PC-3 (cell line): ENCODE data around the gene ANTXR1. TPM values are rescaled to one million over a fixed set of nuclear protein-coding genes. Genes with fewer than 3 reads are reported as not detected.

Source experiments
- ATAC-seq: fragments of 200-7000 bp; cut with Tn5 transposase; 2 replicates; pipeline ENCODE4 v1.9.1; 2020; ENCODE audit warnings: mild to moderate bottlenecking, moderate library complexity
- BruUV-seq: library from RNA; stranded (reverse); fragments of 400-500 nt; replicated peaks from 2 replicates; lab custom pipeline; 2021; lab: Mats Ljungman, UMichigan
- CTCF ChIA-PET: fragments of 300-600 bp; sonication (Branson Sonifier 250); formaldehyde crosslinking; loops from one replicate; lab custom pipeline; 2022; ENCODE audit warnings: antibody characterized with exemption; lab: Charles Lee
- POLR2A ChIA-PET: fragments of 300-600 bp; sonication (Branson Sonifier 250); formaldehyde crosslinking; loops from one replicate; lab custom pipeline; 2022; ENCODE audit warnings: antibody characterized with exemption; ENCODE audit not compliant: unreplicated experiment; lab: Charles Lee
- DNase-seq: peaks from one replicate; pipeline ENCODE4 v3.0.0-alpha.2; 2015
- H2AFZ ChIP-seq: fragments of 300-600 bp; sonication (generic); 2 replicates; pipeline ENCODE4 v1.6.0; 2016; ENCODE audit warnings: antibody characterized with exemption, low read length
- H3F3A ChIP-seq: fragments of 300-600 bp; sonication (generic); one replicate; pipeline ENCODE4 v1.6.0; 2017; ENCODE audit warnings: antibody characterized with exemption, low read length, control low read depth, mild to moderate bottlenecking; ENCODE audit not compliant: unreplicated experiment
- H3K27ac ChIP-seq: fragments of 300-600 bp; sonication (generic); 2 replicates; pipeline ENCODE4 v1.5.1; 2016; ENCODE audit warnings: mild to moderate bottlenecking, low read length
- H3K27me3 ChIP-seq: fragments of 300-600 bp; sonication (generic); 2 replicates; pipeline ENCODE4 v1.6.1; 2016; ENCODE audit warnings: low read length, mixed read lengths
- H3K36me3 ChIP-seq: fragments of 300-600 bp; sonication (generic); 2 replicates; pipeline ENCODE4 v1.6.1; 2016; ENCODE audit warnings: low read depth, mixed run types, low read length, mixed read lengths
- H3K4me1 ChIP-seq: fragments of 300-600 bp; sonication (generic); 2 replicates; pipeline ENCODE4 v1.5.1; 2016; ENCODE audit warnings: low read length; ENCODE audit not compliant: insufficient read depth
- H3K4me2 ChIP-seq: fragments of 300-600 bp; sonication (generic); 2 replicates; pipeline ENCODE4 v1.6.0; 2016; ENCODE audit warnings: low read length
- H3K4me3 ChIP-seq: fragments of 300-600 bp; sonication (generic); 2 replicates; pipeline ENCODE4 v1.5.1; 2016; ENCODE audit warnings: mild to moderate bottlenecking, low read length, mixed read lengths
- H3K79me2 ChIP-seq: fragments of 300-600 bp; sonication (generic); 2 replicates; pipeline ENCODE4 v1.6.1; 2017; ENCODE audit warnings: low read length, mixed read lengths
- H3K9ac ChIP-seq: fragments of 300-600 bp; sonication (generic); 2 replicates; pipeline ENCODE4 v1.6.0; 2016; ENCODE audit warnings: mild to moderate bottlenecking, low read length
- H3K9me2 ChIP-seq: fragments of 300-600 bp; sonication (generic); replicated peaks from 2 replicates; pipeline ENCODE4 v1.6.1; 2016; ENCODE audit warnings: mixed run types, low read length, mixed read lengths
- H3K9me3 ChIP-seq: fragments of 300-600 bp; sonication (generic); 2 replicates; pipeline ENCODE4 v1.6.1; 2016; ENCODE audit warnings: low read length, mixed read lengths
- H4K20me1 ChIP-seq: fragments of 300-600 bp; sonication (generic); 2 replicates; pipeline ENCODE4 v1.6.1; 2016; ENCODE audit warnings: low read length, mixed read lengths
- CTCF ChIP-seq: fragments of 300-600 bp; sonication (generic); conservative IDR thresholded peaks from 2 replicates; pipeline ENCODE4 v1.5.1; 2017; ENCODE audit warnings: antibody characterized with exemption, low read depth, mild to moderate bottlenecking, low read length
- EZH2 ChIP-seq: fragments of 300-600 bp; sonication (generic); IDR thresholded peaks from one replicate; pipeline ENCODE4 v1.6.1; 2017; ENCODE audit warnings: antibody characterized with exemption, mild to moderate bottlenecking, low read length; ENCODE audit not compliant: unreplicated experiment
- EZH2phosphoT487 ChIP-seq: fragments of 300-600 bp; sonication (generic); IDR thresholded peaks from 2 replicates; pipeline ENCODE4 v1.6.1; 2018; ENCODE audit warnings: mild to moderate bottlenecking, antibody characterized with exemption, low read length, borderline replicate concordance
- intact Hi-C: fragments of 100-400 bp; cut with micrococcal nuclease; formaldehyde crosslinking; loops from 2 replicates; pipeline ENCODE4 v1.9.0; 2023
- total RNA-seq: library from RNA; depleted of rRNA; stranded (reverse); fragments of >200 nt; gene quantifications from 2 replicates; pipeline ENCODE4 v1.2.3, GENCODE V29; 2014

ANTXR1 gene
- total RNA-seq, 1 experiment from 2014 or later, result 31.2 TPM

DNA sequence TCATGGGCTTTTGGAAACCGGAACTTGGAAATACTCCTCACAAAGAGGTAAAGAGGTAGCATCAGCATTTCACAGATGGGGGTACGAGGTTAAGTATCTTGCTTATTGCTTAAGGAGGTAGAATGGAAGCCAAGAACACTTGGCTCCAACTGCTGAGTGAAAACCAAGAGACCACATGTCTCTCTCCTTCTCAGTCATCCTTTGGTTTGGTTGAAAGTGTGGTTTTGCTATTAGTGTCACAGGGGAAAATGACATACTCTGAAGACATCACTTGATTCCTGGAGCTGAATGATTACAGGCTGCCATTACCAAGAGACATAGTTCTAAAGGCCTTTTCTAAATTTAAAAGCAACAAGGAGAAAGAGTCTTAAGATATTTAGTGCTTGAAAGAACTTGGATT lies 41.5 kb downstream of the ANTXR1 start:
- Histone ChIP-seq H3K4me2 (no peak overlapping the region), H3K27ac (no peak overlapping the region), H3K9me3 (no peaks in the 10 kb centered on the region), H3K4me3 (no peak overlapping the region), H3F3A (no peaks in the 10 kb centered on the region), H3K9me2 (no peaks in the 10 kb centered on the region), H3K79me2 (no peaks in the 10 kb centered on the region), H4K20me1 (no peaks in the 10 kb centered on the region), H3K27me3 (no peaks in the 10 kb centered on the region), H3K9ac (no peak overlapping the region), H3K36me3 (no peaks in the 10 kb centered on the region; the same call in 1 of the 2 replicates), H2AFZ (no peak overlapping the region), H3K4me1 (peaks cover 9% of the 10 kb centered on the region)
- no peak for DNase-seq
- no TSS peak for BruUV-seq
- POLR2A ChIA-PET, result no interaction called here
- no peak for ATAC-seq
- TF ChIP-seq EZH2 (no peak), CTCF (no peak), EZH2phosphoT487 (no peak)
- CTCF ChIA-PET, result no interaction called here
- intact Hi-C loops, result no loop called here

DNA sequence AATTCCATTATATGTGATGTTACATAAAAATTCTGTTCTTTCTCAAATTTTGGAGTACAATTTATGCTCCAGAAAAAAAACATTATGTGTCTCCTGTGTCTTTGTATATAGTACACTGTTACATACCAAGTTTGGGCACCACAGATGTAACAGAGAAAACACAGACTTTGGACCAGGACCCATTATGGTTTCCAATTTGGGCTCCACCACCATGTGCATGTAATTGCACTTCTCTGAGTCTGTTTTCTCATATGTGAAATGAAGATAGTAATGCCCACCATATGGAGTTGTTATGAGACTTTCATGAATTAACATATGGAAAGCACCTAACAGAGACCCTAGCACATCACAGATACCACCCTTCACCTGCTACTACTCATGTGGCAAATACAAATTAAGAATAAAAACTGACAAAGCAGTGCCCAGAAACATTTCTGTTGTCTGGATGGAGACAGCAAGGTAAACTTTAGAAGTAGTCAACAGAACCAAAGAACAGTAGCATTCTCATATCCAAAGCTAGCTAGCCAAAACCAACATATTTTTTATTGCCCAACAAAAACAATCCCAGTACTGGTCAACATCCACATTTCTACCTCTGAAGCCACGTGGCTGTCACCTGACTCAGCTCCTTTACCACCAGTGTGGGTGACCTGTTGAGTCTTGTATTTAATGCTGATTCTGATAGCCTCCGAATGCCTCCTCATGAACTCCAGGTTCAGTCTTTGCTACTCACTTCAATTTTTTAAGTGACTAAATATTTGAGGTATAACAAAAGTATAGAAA lies 42.9 kb downstream of the ANTXR1 start:
- intact Hi-C loops, result no loop called here
- 0 out of 2 replicates have a peak, but pooled peaks cover 2% of the 10 kb centered on the region for H3K4me1 ChIP-seq
- no peaks in the 10 kb centered on the region for H3K9me2 ChIP-seq
- no peak overlapping the region for H2AFZ ChIP-seq
- ATAC-seq, result no peak
- no peak overlapping the region for H3K4me2 ChIP-seq
- no peaks in the 10 kb centered on the region for H3K79me2 ChIP-seq
- ChIA-PET CTCF (no interaction called here), POLR2A (no interaction called here)
- no peaks in the 10 kb centered on the region for H3F3A ChIP-seq
- no peak overlapping the region for H3K4me3 ChIP-seq
- BruUV-seq, result no TSS peak
- H3K9me3 ChIP-seq, result no peaks in the 10 kb centered on the region
- H3K9ac ChIP-seq, result no peak overlapping the region
- TF ChIP-seq EZH2, result no peak
- TF ChIP-seq CTCF, result no peak
- TF ChIP-seq EZH2phosphoT487, result no peak
- no peak overlapping the region for H3K27ac ChIP-seq
- H3K36me3 ChIP-seq, result no peaks in the 10 kb centered on the region; the same call in 1 of the 2 replicates
- DNase-seq, result no peak
- H4K20me1 ChIP-seq, result no peaks in the 10 kb centered on the region
- H3K27me3 ChIP-seq, result no peaks in the 10 kb centered on the region

- no peaks in the 10 kb centered on the region; the same call in 1 of the 2 replicates for H3K36me3 ChIP-seq
- H3K4me3 ChIP-seq, result no peak overlapping the region
- no peaks in the 10 kb centered on the region for H3F3A ChIP-seq
- ATAC-seq, result no peak
- TF ChIP-seq CTCF (no peak), EZH2 (no peak), EZH2phosphoT487 (no peak)
- no peaks in the 10 kb centered on the region for H3K9me3 ChIP-seq
- H3K9ac ChIP-seq, result no peak overlapping the region
- H3K4me2 ChIP-seq, result no peak overlapping the region
- ChIA-PET POLR2A (no interaction called here), CTCF (no interaction called here)
- no peak for DNase-seq
- H3K9me2 ChIP-seq, result no peaks in the 10 kb centered on the region
- no peak overlapping the region for H2AFZ ChIP-seq
- BruUV-seq, result no TSS peak
- peaks cover 16% of the 10 kb centered on the region for H3K4me1 ChIP-seq
- no peaks in the 10 kb centered on the region for H4K20me1 ChIP-seq
- no peak overlapping the region for H3K27ac ChIP-seq
- intact Hi-C loops, result no loop called here
- no peaks in the 10 kb centered on the region for H3K79me2 ChIP-seq
- no peaks in the 10 kb centered on the region for H3K27me3 ChIP-seq
Measured at GRCh38 chr2:69057660-69058059, 44.7 kb downstream of the ANTXR1 start.
